ENCODE data around the gene CD300LD.
"Not testable (repeated sequence)": the region's sequence is repeated elsewhere in the genome, so short reads cannot be mapped to it uniquely, and the experiment has no call there.

CD300LD gene

DNA sequence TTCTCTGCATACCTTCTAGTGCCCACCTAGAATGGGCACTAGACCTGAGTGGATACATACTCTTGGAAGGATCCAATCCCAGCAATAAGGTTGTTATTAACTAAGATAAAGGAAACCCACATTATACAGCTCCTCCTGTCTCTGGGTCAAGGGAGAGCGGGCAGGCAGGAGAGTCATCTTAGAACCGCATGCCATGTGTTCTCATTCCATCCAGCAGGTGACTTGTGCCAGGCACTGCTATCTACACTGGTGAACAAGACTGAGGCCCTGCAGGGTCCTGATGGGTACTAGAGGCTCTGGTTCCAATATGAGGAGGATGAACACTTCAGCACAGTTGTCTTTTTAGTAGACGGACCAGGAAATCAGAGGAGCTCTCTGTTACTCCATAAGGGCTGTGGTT lies 18.9 kb downstream of the CD300LD start:
- DNase-seq (ENCODE audit: insufficient read length, low spot score) (no peak), FAIRE-seq (no peak)
- TF ChIP-seq POLR2A (IDR thresholded peaks at IDR 0.05; ENCODE audit: low read depth, low read length) = no peak

DNA sequence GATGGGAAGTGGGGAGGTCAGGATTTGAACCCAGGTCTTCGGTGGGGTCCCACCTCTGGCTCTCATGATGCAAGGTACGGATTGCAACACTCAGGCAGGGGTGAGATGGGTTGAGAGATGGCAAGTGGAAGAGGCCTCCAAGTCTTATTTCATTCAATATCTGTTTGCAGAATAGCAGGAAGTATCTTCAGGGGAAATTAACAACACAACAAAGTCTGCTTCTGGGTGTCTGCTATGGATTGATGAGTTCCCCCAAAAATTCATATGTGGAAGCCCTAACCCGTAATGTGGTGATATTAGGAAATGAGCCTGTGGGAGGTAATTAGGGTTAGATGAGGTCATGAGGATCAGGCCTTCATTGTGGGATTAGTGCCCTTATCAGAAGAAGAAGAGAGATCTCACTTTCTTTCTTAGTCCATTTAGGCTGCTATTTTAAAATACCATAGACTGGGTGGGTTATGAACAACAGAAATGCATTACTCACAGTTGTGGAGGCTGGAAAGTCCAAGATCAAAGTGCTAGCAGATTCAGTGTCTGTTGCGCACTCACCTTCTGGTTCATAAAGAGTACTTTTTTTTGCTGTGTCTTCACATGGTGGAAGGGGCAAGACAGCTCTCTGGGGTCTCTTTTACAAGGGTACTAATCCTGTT lies 20.3 kb downstream of the CD300LD start:
- FAIRE-seq = no peak
- no peak for DNase-seq (ENCODE audit: insufficient read length, low spot score)
- no peak for TF ChIP-seq POLR2A (IDR thresholded peaks at IDR 0.05; ENCODE audit: low read depth, low read length)

DNA sequence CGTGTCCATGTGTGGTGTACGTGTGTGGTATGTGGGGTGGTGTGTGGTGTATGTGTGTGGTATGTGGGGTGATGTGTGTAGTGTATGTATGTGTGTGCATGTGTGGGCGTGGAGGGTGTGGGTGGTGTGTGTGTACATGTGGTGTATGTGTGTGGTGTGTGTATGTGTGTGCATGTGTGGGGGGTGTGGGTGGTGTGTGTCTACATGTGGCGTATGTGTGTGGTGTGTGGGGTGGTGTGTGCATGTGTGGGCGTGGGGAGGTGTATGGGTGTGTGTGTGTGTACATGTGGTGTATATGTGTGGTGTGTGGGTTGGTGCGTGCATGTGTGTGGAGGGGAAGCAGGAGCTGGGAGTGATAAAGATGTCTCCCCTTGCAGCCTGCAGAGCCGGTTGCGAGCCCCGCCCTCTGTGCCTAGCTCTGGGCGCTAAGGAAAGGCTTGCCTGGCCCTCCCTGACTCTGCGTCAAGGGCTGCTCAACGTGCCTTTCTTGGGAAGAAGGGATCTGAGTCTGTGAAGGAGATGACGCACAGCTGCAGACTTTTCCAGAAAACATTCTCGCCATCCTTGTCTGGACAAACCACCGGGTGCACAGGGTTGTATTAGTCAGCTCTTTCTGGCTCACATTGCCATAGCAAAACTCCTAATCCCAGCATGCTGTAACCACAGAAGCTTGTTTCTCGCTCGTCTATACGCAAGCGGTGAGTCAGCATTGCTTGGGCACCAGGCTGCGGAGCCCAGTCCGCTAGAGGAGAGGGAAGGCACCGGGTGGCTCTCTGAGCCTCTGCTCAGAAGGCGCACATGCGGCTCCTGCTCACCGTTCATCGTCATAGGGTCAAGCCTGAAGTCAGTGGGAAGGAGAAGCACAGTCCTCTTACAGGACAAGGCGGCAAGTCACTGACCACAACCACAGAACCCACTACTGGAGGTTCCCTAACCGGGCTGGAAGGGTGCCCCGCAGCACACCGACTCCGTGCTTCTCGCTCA lies 22.8 kb downstream of the CD300LD start:
- TF ChIP-seq POLR2A (IDR thresholded peaks at IDR 0.05; ENCODE audit: low read depth, low read length) = no peak
- DNase-seq (ENCODE audit: insufficient read length, low spot score) (peak; percentile 85), FAIRE-seq (no peak)

DNA sequence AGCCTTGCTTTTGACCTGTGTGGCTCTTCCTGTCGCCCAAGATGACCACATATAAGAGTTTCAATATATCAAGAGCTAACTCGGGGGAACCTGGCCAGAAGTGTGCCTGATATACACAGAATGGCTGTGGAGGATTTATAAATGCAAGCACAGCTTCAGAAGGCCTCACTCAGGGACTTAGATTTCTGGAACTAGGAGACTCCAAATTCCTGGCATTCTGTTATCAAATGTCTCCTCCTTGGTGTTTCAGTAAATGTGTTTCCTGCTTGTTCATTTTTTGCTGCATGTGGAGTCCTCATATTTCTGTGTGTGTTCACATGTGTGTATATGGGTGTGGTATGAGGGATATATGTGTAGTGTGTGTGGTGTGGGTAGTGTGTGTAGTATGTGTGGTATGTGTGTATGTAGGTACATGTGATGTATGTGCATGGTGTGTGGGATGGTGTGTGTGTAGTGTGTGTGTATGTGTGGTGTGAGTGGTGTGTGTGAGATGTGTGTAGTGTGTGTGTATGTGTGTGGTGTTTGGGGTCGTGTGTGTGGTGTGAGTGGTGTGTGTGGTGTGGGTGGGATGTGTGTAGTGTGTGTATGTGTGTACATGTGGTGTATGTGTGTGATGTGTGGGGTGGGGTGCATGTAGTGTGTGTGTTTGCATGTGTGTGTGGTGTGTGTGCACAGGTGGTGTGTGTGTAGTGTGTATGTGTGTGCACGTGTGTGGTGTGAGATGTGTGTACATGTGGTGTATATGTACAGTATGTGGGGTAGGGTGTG lies 23.8 kb downstream of the CD300LD start:
- FAIRE-seq (no peak), DNase-seq (ENCODE audit: insufficient read length, low spot score) (no peak)
- no peak for TF ChIP-seq POLR2A (IDR thresholded peaks at IDR 0.05; ENCODE audit: low read depth, low read length)

DNA sequence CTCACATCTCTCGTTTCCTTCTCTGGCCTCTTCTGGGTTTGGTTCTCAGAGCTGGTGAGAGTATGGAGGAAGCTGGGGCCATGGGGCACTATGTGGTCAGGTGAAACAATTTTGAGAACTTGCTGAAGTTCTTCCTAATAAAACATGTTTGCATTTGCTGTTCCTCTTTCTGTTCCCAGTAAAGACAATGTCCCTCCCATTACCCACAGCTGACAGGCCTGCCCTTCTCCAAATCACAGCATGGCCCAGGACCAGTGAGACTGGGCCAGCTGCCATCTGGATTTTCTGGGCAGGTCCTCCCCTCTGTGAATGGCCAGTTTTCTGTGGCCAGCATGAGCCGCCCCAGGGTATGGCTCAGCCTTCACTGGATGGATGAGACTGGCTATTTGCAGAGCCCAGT lies 24.7 kb downstream of the CD300LD start, which contains the start of gene CD300H:
TSS of gene CD300H (minus strand) at position 113 of the 400 bp plus-strand sequence.
- no peak for DNase-seq (ENCODE audit: insufficient read length, low spot score)
- no peak for TF ChIP-seq POLR2A (IDR thresholded peaks at IDR 0.05; ENCODE audit: low read depth, low read length)
- no peak for FAIRE-seq

DNA sequence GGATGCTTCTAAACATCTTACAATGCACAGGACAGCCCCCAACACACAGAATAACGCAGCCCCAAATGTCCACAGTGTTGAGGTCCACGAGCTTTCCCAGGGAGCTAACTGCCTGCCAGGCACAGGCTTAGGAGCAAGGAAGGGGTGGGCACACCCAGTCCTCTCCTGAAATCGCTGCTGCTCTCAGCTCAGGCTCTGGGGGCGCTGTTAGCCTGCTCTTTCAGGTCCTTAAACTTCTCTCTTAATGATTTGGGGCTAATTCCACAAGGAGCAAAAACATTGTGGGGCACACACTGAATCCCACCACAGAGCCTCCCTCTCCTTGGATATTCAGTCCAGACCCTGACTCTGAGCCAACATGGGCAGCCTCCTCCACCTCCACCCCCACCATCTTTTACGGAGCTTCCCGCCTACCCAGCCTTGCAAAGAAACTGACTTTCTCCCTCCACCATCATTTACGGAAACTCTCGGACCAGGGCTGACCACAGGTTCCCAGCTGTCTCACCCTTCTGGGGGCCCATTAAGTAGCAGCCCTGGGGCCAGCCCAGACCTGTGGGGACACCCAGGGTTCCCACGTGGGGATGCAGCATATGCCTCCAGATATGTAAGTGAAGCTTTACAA lies 25.8 kb downstream of the CD300LD start:
- no peak for TF ChIP-seq POLR2A (IDR thresholded peaks at IDR 0.05; ENCODE audit: low read depth, low read length)
- DNase-seq (ENCODE audit: insufficient read length, low spot score) (peak; percentile 52), FAIRE-seq (no peak)

DNA sequence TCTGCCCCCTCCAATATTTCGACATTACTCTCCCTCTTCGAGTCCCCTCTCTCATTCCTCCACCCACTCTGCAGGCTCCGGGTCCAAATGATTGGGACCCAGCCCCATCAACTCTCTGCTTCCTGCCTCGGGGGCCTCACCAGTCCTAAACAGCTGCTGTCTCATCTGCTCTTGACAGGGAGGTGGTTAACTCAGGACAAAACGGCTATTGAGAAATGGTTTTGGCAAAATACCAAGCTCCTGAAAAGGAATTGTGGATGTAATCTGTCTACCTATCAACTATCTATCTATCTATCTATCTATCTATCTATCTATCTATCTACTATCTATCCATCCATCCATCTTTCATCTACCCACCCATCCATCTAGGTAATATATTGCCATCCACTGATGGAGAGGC lies 27.0 kb downstream of the CD300LD start:
- TF ChIP-seq POLR2A (IDR thresholded peaks at IDR 0.05; ENCODE audit: low read depth, low read length) = no peak
- FAIRE-seq (no peak), DNase-seq (ENCODE audit: insufficient read length, low spot score) (no peak)

DNA sequence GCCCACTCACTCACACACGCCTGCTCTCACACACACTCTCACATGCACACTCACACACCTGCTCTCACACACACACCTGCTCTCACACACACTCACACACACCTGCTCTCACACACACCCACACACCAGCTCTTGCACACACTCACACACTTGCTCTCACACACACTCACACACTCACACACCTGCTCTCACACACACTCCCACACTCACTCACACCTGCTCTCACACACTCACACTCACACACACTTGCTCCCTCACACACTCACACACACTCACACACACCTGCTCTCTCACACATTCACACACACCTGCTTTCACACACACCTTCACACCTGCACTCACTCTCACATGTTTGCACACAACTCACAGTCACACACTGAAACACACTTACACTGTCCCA lies 28.7 kb downstream of the CD300LD start:
- TF ChIP-seq POLR2A (IDR thresholded peaks at IDR 0.05; ENCODE audit: low read depth, low read length) = no peak
- FAIRE-seq = no peak
- no peak for DNase-seq (ENCODE audit: insufficient read length, low spot score)

DNA sequence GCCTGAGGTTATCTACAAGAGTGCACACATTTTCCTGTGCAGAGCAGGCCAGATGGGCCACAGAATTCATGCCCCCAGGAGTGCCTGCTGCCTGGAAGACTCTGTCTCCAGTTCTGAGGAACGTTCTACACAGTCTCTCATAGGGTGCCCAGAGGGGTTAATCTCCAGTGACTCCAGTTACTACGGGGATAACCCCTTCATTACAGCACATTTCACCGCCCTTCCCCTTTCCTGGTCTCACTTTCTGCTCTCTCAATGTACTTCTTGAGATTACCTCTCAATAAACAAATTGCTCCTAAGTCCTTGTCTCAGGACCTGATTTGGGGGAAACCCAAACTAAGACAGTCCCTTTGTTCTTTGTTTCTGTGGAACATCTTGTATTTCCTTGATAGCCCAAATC lies 30.5 kb downstream of the CD300LD start:
- FAIRE-seq (no peak), DNase-seq (ENCODE audit: insufficient read length, low spot score) (no peak)
- no peak for TF ChIP-seq POLR2A (IDR thresholded peaks at IDR 0.05; ENCODE audit: low read depth, low read length)

DNA sequence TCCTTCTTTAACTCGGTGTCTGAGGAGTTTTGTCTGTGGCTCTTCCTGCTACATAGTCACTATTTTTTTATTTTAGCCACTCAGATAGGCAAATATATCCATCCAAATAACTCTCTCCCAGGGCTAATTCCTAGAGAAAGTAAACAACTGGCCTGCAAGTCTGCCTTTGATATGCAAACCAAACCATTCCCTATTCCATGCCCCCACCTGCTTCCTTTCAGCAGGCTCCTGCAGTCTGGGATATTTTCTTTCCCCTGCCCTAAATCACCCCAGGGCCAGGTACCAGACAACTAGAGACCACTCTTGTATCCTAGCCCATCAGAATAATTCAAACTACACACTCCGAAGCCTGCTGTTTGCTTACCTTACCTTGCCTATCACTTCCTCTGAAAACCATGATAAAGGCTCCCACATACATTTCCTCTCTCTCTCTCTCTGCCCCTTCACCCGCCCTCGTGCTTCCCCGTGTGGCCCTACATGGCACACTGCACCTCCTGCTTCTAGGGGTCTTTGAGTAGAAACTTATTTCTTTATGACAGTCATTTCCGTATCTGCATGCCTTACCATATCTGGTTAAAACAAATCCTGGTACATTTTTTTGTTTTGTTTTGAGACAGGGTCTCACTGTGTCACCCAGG lies 33.1 kb downstream of the CD300LD start:
- no peak for FAIRE-seq

DNA sequence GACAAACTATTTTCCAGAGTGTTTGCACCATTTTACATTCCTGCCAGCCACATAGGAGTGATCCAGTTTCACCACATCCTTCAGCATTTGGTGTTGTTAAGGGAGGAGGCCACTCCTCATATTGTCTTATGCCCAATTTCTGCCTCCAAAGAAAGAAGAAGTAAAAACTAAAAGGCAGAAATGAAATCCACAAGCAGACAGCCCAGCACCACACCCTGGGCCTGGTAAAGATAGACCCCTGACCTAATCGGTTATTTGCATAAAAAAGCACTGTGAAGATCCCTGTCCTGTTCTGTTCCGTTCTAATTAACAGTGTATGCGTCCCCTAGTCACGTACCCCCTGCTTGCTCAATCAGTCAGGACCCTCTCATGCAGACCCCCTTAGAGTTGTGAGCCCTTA lies 33.7 kb downstream of the CD300LD start:
- FAIRE-seq = not testable (repeated sequence)

More for the DNA sequence above, 33.1 kb downstream of the CD300LD start:
- no peak for TF ChIP-seq POLR2A (IDR thresholded peaks at IDR 0.05; ENCODE audit: low read depth, low read length)
- DNase-seq (ENCODE audit: insufficient read length, low spot score) = no peak

DNA sequence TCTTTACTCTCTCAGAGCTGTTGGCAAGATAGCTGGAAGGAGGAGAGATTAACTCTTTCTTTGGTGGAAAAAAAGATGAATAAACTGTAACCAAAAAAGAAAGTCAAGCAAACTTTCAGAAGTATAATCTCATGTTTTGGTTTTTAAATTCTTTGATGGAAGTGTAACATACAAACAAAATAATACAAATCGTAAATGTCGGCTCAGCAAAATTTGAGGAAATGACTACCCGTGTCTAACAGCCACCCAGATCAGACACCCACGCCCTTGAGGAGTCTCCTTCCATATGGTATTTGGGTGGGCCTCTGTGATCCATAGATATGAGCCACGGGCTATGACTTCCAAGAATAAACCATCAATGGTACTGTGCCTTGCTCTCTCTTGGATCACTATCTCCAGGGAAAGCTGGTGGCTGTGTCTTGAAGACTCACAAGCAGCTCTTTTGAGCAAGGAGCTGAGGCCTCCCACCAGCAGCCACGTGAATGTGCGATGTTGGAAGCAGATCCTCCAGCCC lies 36.6 kb downstream of the CD300LD start:
- FAIRE-seq (no peak), DNase-seq (ENCODE audit: insufficient read length, low spot score) (no peak)
- TF ChIP-seq POLR2A (IDR thresholded peaks at IDR 0.05; ENCODE audit: low read depth, low read length) = no peak

More for the DNA sequence above, 33.7 kb downstream of the CD300LD start:
- DNase-seq (ENCODE audit: insufficient read length, low spot score) = not testable (repeated sequence)

DNA sequence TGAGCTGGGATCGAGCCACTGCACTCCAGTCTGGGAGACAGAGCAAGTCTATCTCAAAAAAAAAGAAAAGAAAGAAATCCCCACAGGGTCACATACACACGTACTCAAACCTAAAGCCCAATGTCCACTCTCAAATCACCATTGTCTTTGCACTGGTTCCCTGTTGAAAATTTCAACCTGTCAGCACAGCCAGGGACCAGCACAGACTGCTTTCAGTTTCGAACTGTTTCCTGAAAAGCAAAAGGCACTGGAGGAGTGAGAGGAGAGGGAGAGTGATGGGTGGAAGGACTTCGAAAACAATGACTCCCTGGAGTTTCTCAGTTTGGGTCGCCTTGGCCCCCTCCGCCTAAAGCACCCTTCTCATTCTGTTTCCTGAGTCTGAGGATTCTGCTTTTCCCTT lies 37.2 kb downstream of the CD300LD start:
- no peak for FAIRE-seq
- TF ChIP-seq POLR2A (IDR thresholded peaks at IDR 0.05; ENCODE audit: low read depth, low read length) = no peak
- DNase-seq (ENCODE audit: insufficient read length, low spot score) = no peak
